ENCODE results near the gene CCDC149. TPM values are rescaled to one million over a fixed set of nuclear protein-coding genes. Genes with fewer than 3 reads are reported as not detected.

Gene CCDC149
- total RNA-seq, 4 donors from 2014 or later = 21.9 to 38.7 (median 34.0) TPM

DNA sequence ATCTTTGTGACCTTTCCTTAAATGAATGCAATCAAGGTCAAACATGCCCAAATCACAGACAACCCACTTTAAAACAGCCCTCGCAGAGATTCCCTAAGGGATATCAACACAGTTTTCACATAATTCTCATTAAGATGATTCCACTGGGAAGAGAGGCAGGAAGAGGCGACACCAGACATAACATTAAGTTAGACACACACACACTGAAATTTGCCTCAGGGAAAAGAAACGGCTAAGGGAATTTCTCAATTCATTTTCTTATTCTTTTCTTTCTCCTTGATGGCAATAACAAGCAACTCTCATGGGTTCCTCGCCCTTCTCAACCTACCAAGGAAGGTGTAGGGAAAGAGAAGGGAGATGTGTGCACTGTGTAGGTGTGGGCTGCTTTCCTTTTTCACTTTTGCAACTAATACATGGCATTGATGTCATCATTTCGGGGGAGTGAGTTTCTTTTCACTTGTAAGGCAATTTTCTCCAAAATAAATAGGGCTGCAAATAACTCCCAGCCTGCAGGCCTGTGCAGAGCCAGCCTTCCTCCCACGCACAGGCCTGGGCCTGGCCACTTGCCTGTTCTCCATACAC, 76.1 kb downstream of the CCDC149 start:
- H3K36me3 ChIP-seq = peaks cover 0 to 33% of the 10 kb centered on the region in 2 donors
- peaks cover 0 to 47% (median 4%) of the 10 kb centered on the region in 3 donors for H3K4me1 ChIP-seq

DNA sequence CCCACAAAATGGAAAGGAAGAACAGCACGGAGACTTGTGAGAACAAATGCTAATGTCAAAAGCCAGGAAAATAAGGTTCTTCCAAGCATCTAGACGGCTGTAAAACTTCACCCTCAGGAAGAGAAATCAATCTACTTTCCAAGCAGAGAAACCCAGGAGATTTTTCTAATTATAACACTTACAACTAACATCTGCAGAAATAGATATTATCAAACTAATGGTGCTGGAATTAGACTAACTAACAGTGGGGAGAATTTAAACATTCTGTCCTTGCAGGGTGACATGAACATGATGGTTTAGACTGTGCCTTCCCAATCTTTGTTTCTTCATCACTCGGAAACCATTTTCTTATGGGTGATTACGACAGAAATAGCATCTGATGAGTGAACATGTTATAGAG, 77.1 kb downstream of the CCDC149 start:
- TF ChIP-seq POLR2AphosphoS5 (IDR thresholded peaks at IDR 0.05) (no peak), POLR2A (IDR thresholded peaks at IDR 0.05) (no peak), EP300 (IDR thresholded peaks at IDR 0.05) (no peak)
- TF ChIP-seq, protein P1, sequence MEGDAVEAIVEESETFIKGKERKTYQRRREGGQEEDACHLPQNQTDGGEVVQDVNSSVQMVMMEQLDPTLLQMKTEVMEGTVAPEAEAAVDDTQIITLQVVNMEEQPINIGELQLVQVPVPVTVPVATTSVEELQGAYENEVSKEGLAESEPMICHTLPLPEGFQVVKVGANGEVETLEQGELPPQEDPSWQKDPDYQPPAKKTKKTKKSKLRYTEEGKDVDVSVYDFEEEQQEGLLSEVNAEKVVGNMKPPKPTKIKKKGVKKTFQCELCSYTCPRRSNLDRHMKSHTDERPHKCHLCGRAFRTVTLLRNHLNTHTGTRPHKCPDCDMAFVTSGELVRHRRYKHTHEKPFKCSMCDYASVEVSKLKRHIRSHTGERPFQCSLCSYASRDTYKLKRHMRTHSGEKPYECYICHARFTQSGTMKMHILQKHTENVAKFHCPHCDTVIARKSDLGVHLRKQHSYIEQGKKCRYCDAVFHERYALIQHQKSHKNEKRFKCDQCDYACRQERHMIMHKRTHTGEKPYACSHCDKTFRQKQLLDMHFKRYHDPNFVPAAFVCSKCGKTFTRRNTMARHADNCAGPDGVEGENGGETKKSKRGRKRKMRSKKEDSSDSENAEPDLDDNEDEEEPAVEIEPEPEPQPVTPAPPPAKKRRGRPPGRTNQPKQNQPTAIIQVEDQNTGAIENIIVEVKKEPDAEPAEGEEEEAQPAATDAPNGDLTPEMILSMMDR (IDR thresholded peaks at IDR 0.05) = no peak
- Histone ChIP-seq H3K36me3 (peaks cover 0 to 44% of the 10 kb centered on the region in 2 donors), H3K9me3 (no peaks in the 10 kb centered on the region), H3K4me1 (peaks cover 0 to 37% (median 4%) of the 10 kb centered on the region in 3 donors), H3K4me3 (no peak overlapping the region), H3K27me3 (no peaks in the 10 kb centered on the region), H3K27ac (peak overlapping the region in 2 of 4 donors; percentile 44 to 53)
- ATAC-seq = no peak
- 27 to 67% methylated on average over 4 of the region's 4 CpGs for WGBS, 2 donors (ENCODE audit: low coverage in 1 of 2)

More for the DNA sequence above, 76.1 kb downstream of the CCDC149 start:
- TF ChIP-seq, protein P1 (IDR thresholded peaks at IDR 0.05) = no peak
- TF ChIP-seq EP300 (IDR thresholded peaks at IDR 0.05) = no peak
- Histone ChIP-seq H3K4me3 (no peak overlapping the region), H3K27ac (peak overlapping the region in 2 of 4 donors; percentile 19 to 44), H3K9me3 (no peaks in the 10 kb centered on the region), H3K27me3 (no peaks in the 10 kb centered on the region)
- no peak for ATAC-seq
- 89 to 91% methylated on average over 4 to 6 of the region's 6 CpGs for WGBS, 2 donors (ENCODE audit: low coverage in 1 of 2)

DNA sequence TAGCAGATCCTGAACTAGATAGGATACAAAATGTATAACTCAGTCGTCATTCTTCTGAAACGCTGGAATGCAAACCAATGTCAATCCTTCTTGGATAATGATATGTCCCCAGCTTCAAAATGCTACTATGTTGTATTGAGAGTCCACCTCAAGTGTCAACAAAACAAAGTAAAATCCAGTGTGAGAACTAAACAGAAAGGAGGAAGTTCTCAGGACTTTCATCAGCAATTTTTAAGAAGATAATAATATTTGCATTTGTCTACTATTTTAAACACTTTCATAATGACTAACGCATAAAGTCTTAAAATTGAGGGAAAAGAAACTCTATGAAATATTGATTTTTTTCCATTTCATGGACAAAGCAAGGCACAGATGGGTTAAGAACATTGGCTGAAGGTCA, 81.2 kb downstream of the CCDC149 start:
- Histone ChIP-seq H3K27me3 (no peaks in the 10 kb centered on the region), H3K4me3 (no peak overlapping the region), H3K27ac (no peak overlapping the region), H3K9me3 (no peaks in the 10 kb centered on the region), H3K4me1 (peaks cover 0 to 20% (median 4%) of the 10 kb centered on the region in 3 donors), H3K36me3 (peaks cover 0 to 71% of the 10 kb centered on the region in 2 donors)
- 92 to 100% methylated on average over 1 to 3 of the region's 3 CpGs for WGBS, 2 donors (ENCODE audit: low coverage in 1 of 2)
- no peak for ATAC-seq
- TF ChIP-seq POLR2AphosphoS5 (IDR thresholded peaks at IDR 0.05) (no peak), POLR2A (IDR thresholded peaks at IDR 0.05) (no peak), EP300 (IDR thresholded peaks at IDR 0.05) (no peak)
- TF ChIP-seq, protein P1 (IDR thresholded peaks at IDR 0.05) = no peak

DNA sequence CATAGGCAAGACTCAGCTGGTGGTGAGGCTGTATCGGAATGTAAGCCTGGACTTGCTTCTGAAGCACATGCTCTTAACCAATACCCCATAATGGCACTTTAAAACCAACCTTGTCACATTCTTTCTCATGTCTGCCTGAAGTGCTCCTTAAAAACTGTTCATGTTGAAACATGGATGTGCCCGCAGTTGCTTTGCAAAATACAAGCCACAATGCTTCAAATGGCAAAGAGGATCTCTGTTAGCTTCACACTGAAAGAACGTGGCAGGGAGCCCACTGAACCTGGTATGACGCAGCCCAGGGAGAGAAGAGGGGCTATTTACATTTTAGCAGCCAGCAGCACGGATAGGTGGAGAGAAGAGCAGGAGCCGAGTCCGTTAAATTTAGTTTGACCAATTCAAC, 88.1 kb downstream of the CCDC149 start:
- Histone ChIP-seq H3K4me3 (no peak overlapping the region), H3K27me3 (no peaks in the 10 kb centered on the region), H3K4me1 (peaks cover 0 to 10% (median 3%) of the 10 kb centered on the region in 3 donors), H3K9me3 (no peaks in the 10 kb centered on the region), H3K36me3 (peaks cover 0 to 58% of the 10 kb centered on the region in 2 donors), H3K27ac (peak overlapping the region in 3 of 4 donors; percentile 58 to 64 (median 59))
- WGBS, 2 donors (ENCODE audit: low coverage in 1 of 2) = 24 to 43% methylated on average over 4 to 6 of the region's 7 CpGs
- ATAC-seq = peak; percentile 75
- TF ChIP-seq POLR2A (IDR thresholded peaks at IDR 0.05) = no peak
- TF ChIP-seq EP300 (IDR thresholded peaks at IDR 0.05) = no peak
- peak; percentile 32 for TF ChIP-seq POLR2AphosphoS5 (IDR thresholded peaks at IDR 0.05)
- TF ChIP-seq, protein P1 (IDR thresholded peaks at IDR 0.05) = no peak

DNA sequence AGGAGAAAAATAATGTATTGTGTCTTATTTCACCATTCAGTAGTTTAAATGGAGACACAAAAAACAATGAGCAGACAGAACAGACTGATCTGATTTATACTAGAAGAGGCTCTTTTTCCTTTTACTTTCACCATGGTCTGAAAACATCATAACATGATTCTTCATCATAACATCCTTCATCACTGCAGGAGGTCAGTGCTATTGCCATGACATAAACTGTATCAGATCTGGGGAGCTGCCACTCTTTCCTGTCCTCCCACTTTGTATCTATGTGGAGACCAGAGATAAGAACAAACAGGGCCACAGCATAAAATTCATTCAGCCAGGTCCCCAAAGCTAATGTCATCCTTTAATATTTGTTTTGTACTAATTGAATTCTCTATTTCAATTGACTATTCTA, 92.3 kb downstream of the CCDC149 start:
- no peak for ATAC-seq
- Histone ChIP-seq H3K4me1 (peaks cover 0 to 10% (median 3%) of the 10 kb centered on the region in 3 donors), H3K4me3 (no peak overlapping the region), H3K27ac (no peak overlapping the region), H3K36me3 (peaks cover 0 to 55% of the 10 kb centered on the region in 2 donors), H3K9me3 (no peaks in the 10 kb centered on the region), H3K27me3 (no peaks in the 10 kb centered on the region)
- TF ChIP-seq POLR2A (IDR thresholded peaks at IDR 0.05) (no peak), POLR2AphosphoS5 (IDR thresholded peaks at IDR 0.05) (no peak), EP300 (IDR thresholded peaks at IDR 0.05) (no peak)
- TF ChIP-seq, protein P1 (IDR thresholded peaks at IDR 0.05) = no peak

Measured in gastroesophageal sphincter (tissue), 4 donors.